Measurements from ENCODE around the gene CCDC179. TPM values are rescaled to one million over a fixed set of nuclear protein-coding genes. Genes with fewer than 3 reads are reported as not detected.
A peak's percentile ranks its signal among the peaks of the same experiment; 100 is the strongest.

The CCDC179 gene
- total and polyA plus RNA-seq, 9 of the 15 experiments (the other 6 are each of a cell fraction or from before 2014, with no cell fraction given) = not detected

DNA sequence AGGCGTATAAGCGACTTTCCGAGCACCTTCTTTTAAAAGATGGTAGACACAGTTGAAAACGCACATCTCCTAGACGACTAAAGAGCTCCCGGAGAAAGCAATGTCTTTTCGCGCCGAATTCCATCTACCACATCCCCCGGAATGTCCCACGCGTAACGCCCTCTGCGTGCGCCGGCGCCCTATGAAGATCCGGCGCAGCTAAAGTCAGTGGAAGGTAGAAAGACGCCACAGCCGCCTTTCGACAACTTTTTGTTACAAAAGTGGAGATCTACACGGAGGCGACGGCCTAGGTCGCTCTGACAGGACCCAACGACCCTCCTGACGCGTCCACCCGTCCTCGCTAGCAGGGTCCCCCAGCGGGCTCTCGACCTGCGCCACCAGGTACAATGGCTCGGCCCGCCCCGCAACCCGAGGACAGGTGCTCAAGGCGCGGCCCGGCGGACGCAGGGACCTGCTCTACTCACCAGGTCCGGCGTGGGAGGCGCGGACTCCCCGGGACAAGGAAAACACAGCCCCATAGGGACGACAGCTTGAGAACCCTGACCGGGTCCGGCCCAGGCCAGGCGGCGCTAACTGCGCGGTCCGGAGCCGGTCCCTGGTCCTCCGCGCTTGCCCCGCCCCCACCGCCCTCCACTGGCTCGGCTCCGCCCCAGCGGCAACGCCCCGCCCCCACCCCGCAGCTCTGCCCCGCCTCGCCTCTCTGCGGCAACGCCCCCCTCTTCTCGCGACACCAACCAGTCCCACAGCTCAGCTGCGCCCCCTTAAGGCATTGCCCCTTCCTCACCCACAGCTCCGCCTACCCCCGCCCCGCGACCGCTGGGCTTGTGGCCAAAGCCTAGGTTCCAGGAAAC, 30.8 kb downstream of the CCDC179 start, which contains the start of gene SVIP (continued):
- TF ChIP-seq, protein P1, sequence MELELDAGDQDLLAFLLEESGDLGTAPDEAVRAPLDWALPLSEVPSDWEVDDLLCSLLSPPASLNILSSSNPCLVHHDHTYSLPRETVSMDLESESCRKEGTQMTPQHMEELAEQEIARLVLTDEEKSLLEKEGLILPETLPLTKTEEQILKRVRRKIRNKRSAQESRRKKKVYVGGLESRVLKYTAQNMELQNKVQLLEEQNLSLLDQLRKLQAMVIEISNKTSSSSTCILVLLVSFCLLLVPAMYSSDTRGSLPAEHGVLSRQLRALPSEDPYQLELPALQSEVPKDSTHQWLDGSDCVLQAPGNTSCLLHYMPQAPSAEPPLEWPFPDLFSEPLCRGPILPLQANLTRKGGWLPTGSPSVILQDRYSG (tag; conservative IDR thresholded peaks at IDR 0.05; ENCODE audit: low read depth) = no peak
- TF ChIP-seq, protein P2, sequence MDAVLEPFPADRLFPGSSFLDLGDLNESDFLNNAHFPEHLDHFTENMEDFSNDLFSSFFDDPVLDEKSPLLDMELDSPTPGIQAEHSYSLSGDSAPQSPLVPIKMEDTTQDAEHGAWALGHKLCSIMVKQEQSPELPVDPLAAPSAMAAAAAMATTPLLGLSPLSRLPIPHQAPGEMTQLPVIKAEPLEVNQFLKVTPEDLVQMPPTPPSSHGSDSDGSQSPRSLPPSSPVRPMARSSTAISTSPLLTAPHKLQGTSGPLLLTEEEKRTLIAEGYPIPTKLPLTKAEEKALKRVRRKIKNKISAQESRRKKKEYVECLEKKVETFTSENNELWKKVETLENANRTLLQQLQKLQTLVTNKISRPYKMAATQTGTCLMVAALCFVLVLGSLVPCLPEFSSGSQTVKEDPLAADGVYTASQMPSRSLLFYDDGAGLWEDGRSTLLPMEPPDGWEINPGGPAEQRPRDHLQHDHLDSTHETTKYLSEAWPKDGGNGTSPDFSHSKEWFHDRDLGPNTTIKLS (IDR thresholded peaks at IDR 0.05; ENCODE audit: borderline replicate concordance, low read depth) = no peak
- TF ChIP-seq POLR2AphosphoS2 (IDR thresholded peaks at IDR 0.05; ENCODE audit: low read length) = no peak
- peak; percentile 93 for TF ChIP-seq POLR2G (IDR thresholded peaks at IDR 0.05; ENCODE audit: low read depth, low read length)
- peak; percentile 77 for TF ChIP-seq TEAD4 (IDR thresholded peaks at IDR 0.05; ENCODE audit: low read length)
- TF ChIP-seq TEAD4 (CRISPR knock-in tag; IDR thresholded peaks at IDR 0.05; ENCODE audit: borderline replicate concordance) = 0 out of 2 replicates have a peak, but pooled peaks have one; percentile 57
- TF ChIP-seq ZNF174 (CRISPR knock-in tag; IDR thresholded peaks at IDR 0.05) = 0 out of 2 replicates have a peak, but pooled peaks have one; percentile 46
- peak; percentile 79 for TF ChIP-seq CXXC5 (CRISPR knock-in tag; IDR thresholded peaks at IDR 0.05)
- TF ChIP-seq, protein P3, sequence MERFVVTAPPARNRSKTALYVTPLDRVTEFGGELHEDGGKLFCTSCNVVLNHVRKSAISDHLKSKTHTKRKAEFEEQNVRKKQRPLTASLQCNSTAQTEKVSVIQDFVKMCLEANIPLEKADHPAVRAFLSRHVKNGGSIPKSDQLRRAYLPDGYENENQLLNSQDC (CRISPR knock-in tag; IDR thresholded peaks at IDR 0.05) = no peak
- peak; percentile 23; the same call in 1 of the 2 replicates for TF ChIP-seq HCFC1 (IDR thresholded peaks at IDR 0.05; ENCODE audit: low read depth, low read length)
- TF ChIP-seq, protein P4, sequence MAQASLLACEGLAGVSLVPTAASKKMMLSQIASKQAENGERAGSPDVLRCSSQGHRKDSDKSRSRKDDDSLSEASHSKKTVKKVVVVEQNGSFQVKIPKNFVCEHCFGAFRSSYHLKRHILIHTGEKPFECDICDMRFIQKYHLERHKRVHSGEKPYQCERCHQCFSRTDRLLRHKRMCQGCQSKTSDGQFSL (CRISPR knock-in tag; IDR thresholded peaks at IDR 0.05) = 0 out of 2 replicates have a peak, but pooled peaks have one; percentile 64
- TF ChIP-seq, protein P4 (tag; IDR thresholded peaks at IDR 0.05) = no peak; a peak in 1 of 4 replicates
- TF ChIP-seq, protein P5, sequence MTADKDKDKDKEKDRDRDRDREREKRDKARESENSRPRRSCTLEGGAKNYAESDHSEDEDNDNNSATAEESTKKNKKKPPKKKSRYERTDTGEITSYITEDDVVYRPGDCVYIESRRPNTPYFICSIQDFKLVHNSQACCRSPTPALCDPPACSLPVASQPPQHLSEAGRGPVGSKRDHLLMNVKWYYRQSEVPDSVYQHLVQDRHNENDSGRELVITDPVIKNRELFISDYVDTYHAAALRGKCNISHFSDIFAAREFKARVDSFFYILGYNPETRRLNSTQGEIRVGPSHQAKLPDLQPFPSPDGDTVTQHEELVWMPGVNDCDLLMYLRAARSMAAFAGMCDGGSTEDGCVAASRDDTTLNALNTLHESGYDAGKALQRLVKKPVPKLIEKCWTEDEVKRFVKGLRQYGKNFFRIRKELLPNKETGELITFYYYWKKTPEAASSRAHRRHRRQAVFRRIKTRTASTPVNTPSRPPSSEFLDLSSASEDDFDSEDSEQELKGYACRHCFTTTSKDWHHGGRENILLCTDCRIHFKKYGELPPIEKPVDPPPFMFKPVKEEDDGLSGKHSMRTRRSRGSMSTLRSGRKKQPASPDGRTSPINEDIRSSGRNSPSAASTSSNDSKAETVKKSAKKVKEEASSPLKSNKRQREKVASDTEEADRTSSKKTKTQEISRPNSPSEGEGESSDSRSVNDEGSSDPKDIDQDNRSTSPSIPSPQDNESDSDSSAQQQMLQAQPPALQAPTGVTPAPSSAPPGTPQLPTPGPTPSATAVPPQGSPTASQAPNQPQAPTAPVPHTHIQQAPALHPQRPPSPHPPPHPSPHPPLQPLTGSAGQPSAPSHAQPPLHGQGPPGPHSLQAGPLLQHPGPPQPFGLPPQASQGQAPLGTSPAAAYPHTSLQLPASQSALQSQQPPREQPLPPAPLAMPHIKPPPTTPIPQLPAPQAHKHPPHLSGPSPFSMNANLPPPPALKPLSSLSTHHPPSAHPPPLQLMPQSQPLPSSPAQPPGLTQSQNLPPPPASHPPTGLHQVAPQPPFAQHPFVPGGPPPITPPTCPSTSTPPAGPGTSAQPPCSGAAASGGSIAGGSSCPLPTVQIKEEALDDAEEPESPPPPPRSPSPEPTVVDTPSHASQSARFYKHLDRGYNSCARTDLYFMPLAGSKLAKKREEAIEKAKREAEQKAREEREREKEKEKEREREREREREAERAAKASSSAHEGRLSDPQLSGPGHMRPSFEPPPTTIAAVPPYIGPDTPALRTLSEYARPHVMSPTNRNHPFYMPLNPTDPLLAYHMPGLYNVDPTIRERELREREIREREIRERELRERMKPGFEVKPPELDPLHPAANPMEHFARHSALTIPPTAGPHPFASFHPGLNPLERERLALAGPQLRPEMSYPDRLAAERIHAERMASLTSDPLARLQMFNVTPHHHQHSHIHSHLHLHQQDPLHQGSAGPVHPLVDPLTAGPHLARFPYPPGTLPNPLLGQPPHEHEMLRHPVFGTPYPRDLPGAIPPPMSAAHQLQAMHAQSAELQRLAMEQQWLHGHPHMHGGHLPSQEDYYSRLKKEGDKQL (CRISPR knock-in tag; IDR thresholded peaks at IDR 0.05; ENCODE audit: borderline replicate concordance) = no peak
- no peak for TF ChIP-seq ARID1B (IDR thresholded peaks at IDR 0.05)
- peak; percentile 45 for TF ChIP-seq PHF20 (IDR thresholded peaks at IDR 0.05; ENCODE audit: partially characterized antibody)
- TF ChIP-seq CBX3 (IDR thresholded peaks at IDR 0.05; ENCODE audit: borderline replicate concordance in 1 of 2, low read length in 2 of 2) = peak in 1 of 2 experiments; percentile 4; a peak in 2 of 3 replicates
